Ectodermal cell (in vitro differentiated cells): ENCODE data around the gene FGF14.

Experiments
- H3K27ac ChIP-seq: 2 replicates; pipeline ENCODE4 v1.7.0; 2013; ENCODE audit warnings: mild to moderate bottlenecking, low read depth, low read length; ENCODE audit not compliant: insufficient read depth, poor library complexity, severe bottlenecking
- H3K27me3 ChIP-seq: 2 replicates; pipeline ENCODE4 v1.7.0; 2013; ENCODE audit warnings: mild to moderate bottlenecking, low read length; ENCODE audit not compliant: insufficient read depth, control insufficient read depth, poor library complexity, severe bottlenecking
- H3K36me3 ChIP-seq: one replicate; pipeline ENCODE4 v1.7.0; 2013; ENCODE audit warnings: low read length; ENCODE audit not compliant: control insufficient read depth, insufficient read depth
- H3K4me1 ChIP-seq: one replicate; pipeline ENCODE4 v1.7.0; 2013; ENCODE audit warnings: low read length; ENCODE audit not compliant: control insufficient read depth, insufficient read depth
- H3K4me3 ChIP-seq: 2 replicates; pipeline ENCODE4 v1.7.0; 2013; ENCODE audit warnings: low read depth, low read length, control low read depth; ENCODE audit not compliant: insufficient read depth
- H3K9me3 ChIP-seq: 2 replicates; pipeline ENCODE4 v1.7.0; 2013; ENCODE audit warnings: mild to moderate bottlenecking, low read length, moderate library complexity; ENCODE audit not compliant: control insufficient read depth
- WGBS, 2 experiments: methylation state at CpG; one replicate each; pipeline ENCODE4 v1.1.7; 2013; ENCODE audit warnings: missing lambda C conversion rate in 2 of 2; 5-methylcytosine and 5-hydroxymethylcytosine counted together

The FGF14 gene

GRCh38 chr13:101959016-101959415 lies 442.8 kb downstream of the FGF14 start:
- Histone ChIP-seq H3K9me3 (no peaks in the 10 kb centered on the region), H3K27ac (no peak overlapping the region), H3K27me3 (no peaks in the 10 kb centered on the region), H3K4me1 (no peaks in the 10 kb centered on the region), H3K4me3 (no peak overlapping the region), H3K36me3 (no peaks in the 10 kb centered on the region)
- 90 to 92% methylated on average over 5 of the region's 5 CpGs for WGBS, 2 experiments

GRCh38 chr13:101955764-101956163 lies 446.1 kb downstream of the FGF14 start:
- Histone ChIP-seq H3K36me3 (no peaks in the 10 kb centered on the region), H3K27me3 (no peaks in the 10 kb centered on the region), H3K27ac (no peak overlapping the region), H3K9me3 (no peaks in the 10 kb centered on the region), H3K4me1 (no peaks in the 10 kb centered on the region), H3K4me3 (no peak overlapping the region)
- WGBS, 2 experiments, result 91 to 93% methylated on average over 3 of the region's 3 CpGs

GRCh38 chr13:101951114-101951513 lies 450.7 kb downstream of the FGF14 start:
- 91 to 97% methylated on average over 2 of the region's 2 CpGs for WGBS, 2 experiments
- H3K27me3 ChIP-seq, result no peaks in the 10 kb centered on the region
- no peaks in the 10 kb centered on the region for H3K36me3 ChIP-seq
- H3K27ac ChIP-seq, result no peak overlapping the region
- no peaks in the 10 kb centered on the region for H3K9me3 ChIP-seq
- no peak overlapping the region for H3K4me3 ChIP-seq
- H3K4me1 ChIP-seq, result peaks cover 6% of the 10 kb centered on the region

DNA sequence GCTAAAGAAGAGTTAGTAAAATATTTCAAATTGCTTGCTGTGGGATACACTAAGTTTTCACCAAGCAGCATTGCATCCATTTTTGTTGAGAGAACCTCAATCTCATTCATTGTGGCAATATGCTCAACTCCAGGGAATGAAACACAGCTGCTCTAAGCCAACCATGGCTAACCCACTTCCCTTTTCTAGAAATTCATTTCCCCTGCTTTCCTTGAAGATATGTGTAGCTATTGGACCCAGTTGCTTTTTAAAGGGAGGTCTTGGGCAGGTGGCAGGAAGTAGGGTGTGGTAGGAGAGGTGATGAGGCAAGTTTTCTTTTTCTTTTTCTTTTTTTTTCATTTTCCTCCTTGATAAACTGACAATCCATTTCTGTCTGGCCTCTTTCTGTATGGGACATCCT lies 452.2 kb downstream of the FGF14 start:
- no peak overlapping the region for H3K27ac ChIP-seq
- H3K36me3 ChIP-seq, result no peaks in the 10 kb centered on the region
- H3K9me3 ChIP-seq, result no peaks in the 10 kb centered on the region
- peaks cover 6% of the 10 kb centered on the region for H3K4me1 ChIP-seq
- no peak overlapping the region for H3K4me3 ChIP-seq
- H3K27me3 ChIP-seq, result no peaks in the 10 kb centered on the region

DNA sequence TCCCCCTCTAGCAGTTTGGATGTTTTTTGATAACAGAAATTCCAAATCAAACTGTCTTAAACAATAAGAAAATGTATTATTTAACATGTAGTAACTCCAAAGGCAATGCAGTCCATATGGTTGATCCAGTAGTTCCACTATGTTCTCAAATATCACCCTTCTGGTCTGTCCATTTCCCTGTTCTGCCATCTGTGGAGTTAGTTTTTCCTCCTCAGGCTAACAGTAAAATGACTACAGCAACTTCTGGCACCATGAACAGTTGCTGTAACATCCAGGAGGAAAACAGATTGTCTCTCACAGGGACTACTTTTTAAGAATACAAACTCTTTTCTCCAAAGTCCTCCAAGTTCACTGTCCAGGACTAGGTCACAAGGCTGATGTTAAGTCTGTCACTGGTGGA lies 455.4 kb downstream of the FGF14 start:
- no peaks in the 10 kb centered on the region for H3K27me3 ChIP-seq
- peaks cover 6% of the 10 kb centered on the region for H3K4me1 ChIP-seq
- H3K36me3 ChIP-seq, result no peaks in the 10 kb centered on the region
- H3K4me3 ChIP-seq, result no peak overlapping the region
- no peak overlapping the region for H3K27ac ChIP-seq
- no peaks in the 10 kb centered on the region for H3K9me3 ChIP-seq

DNA sequence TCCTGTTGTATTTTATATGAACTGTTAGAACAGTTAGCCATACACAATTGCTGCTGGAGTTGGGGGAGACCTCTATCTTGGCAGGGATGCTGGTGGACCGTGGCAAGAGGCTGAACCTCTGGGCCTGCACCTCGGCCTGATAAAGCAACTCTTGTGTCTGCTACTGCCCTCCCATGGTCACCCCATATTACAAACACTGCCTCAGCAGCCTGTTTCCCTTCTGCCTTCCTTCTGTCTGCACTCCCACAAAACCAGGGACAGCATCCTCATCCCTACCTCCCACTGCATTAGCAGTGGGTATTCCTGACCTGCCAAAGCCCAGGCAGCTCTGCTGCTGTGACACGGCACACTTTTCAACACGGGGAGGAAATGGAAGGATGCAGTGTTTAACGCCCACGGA lies 456.4 kb downstream of the FGF14 start:
- Histone ChIP-seq H3K27me3 (no peaks in the 10 kb centered on the region), H3K9me3 (no peaks in the 10 kb centered on the region), H3K36me3 (no peaks in the 10 kb centered on the region), H3K27ac (no peak overlapping the region), H3K4me1 (peaks cover 6% of the 10 kb centered on the region), H3K4me3 (no peak overlapping the region)
- 77% methylated on average over 6 of the region's 6 CpGs for WGBS, 2 experiments

GRCh38 chr13:101944521-101944920 lies 457.3 kb downstream of the FGF14 start:
- Histone ChIP-seq H3K36me3 (no peaks in the 10 kb centered on the region), H3K4me3 (no peak overlapping the region), H3K27ac (no peak overlapping the region), H3K27me3 (no peaks in the 10 kb centered on the region), H3K9me3 (no peaks in the 10 kb centered on the region), H3K4me1 (no peaks in the 10 kb centered on the region)
- 100% methylated on average over 1 of the region's 2 CpGs; no CpG with 5 or more reads in 1 of the 2 experiments for WGBS, 2 experiments

DNA sequence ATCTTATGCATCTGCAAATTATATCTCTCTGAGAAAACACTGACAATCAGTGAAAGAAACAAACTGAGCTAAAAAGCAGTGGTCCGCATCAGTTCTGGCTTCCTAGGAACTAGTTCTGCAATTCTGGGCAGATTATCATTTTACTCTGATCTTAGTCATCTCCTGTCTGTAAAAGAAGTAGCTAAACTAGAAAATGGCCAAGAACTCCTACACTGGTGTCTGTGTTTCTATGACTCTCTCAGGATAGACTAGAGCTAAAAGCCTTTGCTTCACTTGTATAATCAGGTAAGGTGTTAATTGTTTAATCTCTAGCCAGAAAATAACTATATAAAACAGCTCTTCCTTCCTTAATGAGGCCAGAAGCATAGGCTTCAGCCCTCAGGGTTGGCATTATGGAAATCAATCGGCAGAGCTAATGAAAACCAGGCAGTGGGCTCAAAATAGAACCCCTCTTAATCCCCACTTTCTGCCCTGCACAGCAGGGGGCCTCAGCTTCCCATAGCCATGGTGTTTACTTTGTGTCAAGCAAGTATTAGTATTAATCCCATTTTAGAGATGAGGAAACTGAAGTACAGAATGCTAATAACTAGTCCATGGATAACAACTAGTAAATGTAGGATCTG lies 459.2 kb downstream of the FGF14 start:
- Histone ChIP-seq H3K9me3 (no peaks in the 10 kb centered on the region), H3K4me1 (no peaks in the 10 kb centered on the region), H3K4me3 (no peak overlapping the region), H3K36me3 (no peaks in the 10 kb centered on the region), H3K27ac (no peak overlapping the region), H3K27me3 (no peaks in the 10 kb centered on the region)
- WGBS, 2 experiments, result 69 to 84% methylated on average over 2 of the region's 2 CpGs

DNA sequence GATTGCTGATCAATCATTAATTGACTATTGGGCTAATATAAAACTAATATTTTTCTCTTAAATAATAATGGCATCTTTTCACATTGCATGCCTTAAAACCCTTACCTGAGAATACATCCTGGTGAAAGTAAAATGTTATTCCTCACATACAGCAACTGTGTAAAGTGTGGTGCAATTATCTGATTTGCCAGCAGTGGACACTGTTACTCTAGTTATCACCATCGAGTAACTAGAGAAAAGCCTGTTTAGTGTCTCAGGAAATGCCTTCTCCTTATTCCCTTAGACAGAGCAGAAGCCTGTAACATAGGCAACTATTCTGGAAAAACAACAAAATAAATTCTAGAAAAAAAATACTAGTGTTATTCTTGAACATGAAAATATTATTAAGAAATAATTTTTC lies 459.8 kb downstream of the FGF14 start:
- Histone ChIP-seq H3K27me3 (no peaks in the 10 kb centered on the region), H3K4me3 (no peak overlapping the region), H3K4me1 (no peaks in the 10 kb centered on the region), H3K36me3 (no peaks in the 10 kb centered on the region), H3K9me3 (no peaks in the 10 kb centered on the region), H3K27ac (no peak overlapping the region)
- 0 to 13% methylated on average over 1 of the region's 1 CpG for WGBS, 2 experiments

- no peaks in the 10 kb centered on the region for H3K4me1 ChIP-seq
- no peak overlapping the region for H3K27ac ChIP-seq
- H3K4me3 ChIP-seq, result no peak overlapping the region
- WGBS, 2 experiments, result 78 to 80% methylated on average over 2 of the region's 2 CpGs
- no peaks in the 10 kb centered on the region for H3K36me3 ChIP-seq
- H3K9me3 ChIP-seq, result no peaks in the 10 kb centered on the region
- no peaks in the 10 kb centered on the region for H3K27me3 ChIP-seq
Observed at GRCh38 chr13:101941095-101941783, 460.6 kb downstream of the FGF14 start.
